CD4-positive, alpha-beta T cell treated with Interleukin-15 for 1 hour (primary cell): Measurements from ENCODE around the gene PPP1R1A.
A peak's percentile ranks its signal among the peaks of the same experiment; 100 is the strongest.

ENCODE experiments used
- DNase-seq: peaks from one replicate; pipeline ENCODE4 v3.0.0-alpha.2; 2020

PPP1R1A gene

GRCh38 chr12:54569995-54570528 lies 18.4 kb downstream of the PPP1R1A start:
- no peak for DNase-seq

GRCh38 chr12:54569072-54569471 lies 19.4 kb downstream of the PPP1R1A start:
- no peak for DNase-seq

GRCh38 chr12:54566792-54567191 lies 21.7 kb downstream of the PPP1R1A start:
- DNase-seq, result no peak

GRCh38 chr12:54565986-54566544 lies 22.4 kb downstream of the PPP1R1A start:
- no peak for DNase-seq

- no peak for DNase-seq
Measured at GRCh38 chr12:54565310-54565985, 23.0 kb downstream of the PPP1R1A start.

GRCh38 chr12:54564768-54565167 lies 23.7 kb downstream of the PPP1R1A start:
- DNase-seq, result no peak

- no peak for DNase-seq
Measured at GRCh38 chr12:54563787-54564186, 24.7 kb downstream of the PPP1R1A start.

GRCh38 chr12:54562750-54563356 lies 25.6 kb downstream of the PPP1R1A start:
- no peak for DNase-seq

GRCh38 chr12:54561164-54561563 lies 27.3 kb downstream of the PPP1R1A start:
- DNase-seq, result no peak

- peak; percentile 92 for DNase-seq
Measured at GRCh38 chr12:54560374-54560858, 28.0 kb downstream of the PPP1R1A start.

- DNase-seq, result no peak
Measured at GRCh38 chr12:54558759-54559158, 29.7 kb downstream of the PPP1R1A start.

GRCh38 chr12:54558311-54558710 lies 30.1 kb downstream of the PPP1R1A start:
- DNase-seq, result no peak

GRCh38 chr12:54555670-54556257 lies 32.7 kb downstream of the PPP1R1A start:
- DNase-seq, result no peak

- no peak for DNase-seq
Measured at GRCh38 chr12:54549774-54550451, 38.5 kb downstream of the PPP1R1A start.

GRCh38 chr12:54546511-54546910 lies 41.9 kb downstream of the PPP1R1A start:
- no peak for DNase-seq

GRCh38 chr12:54544743-54545142 lies 43.7 kb downstream of the PPP1R1A start:
- no peak for DNase-seq

- no peak for DNase-seq
Measured at GRCh38 chr12:54543526-54543925, 44.9 kb downstream of the PPP1R1A start.

GRCh38 chr12:54541751-54542290 lies 46.6 kb downstream of the PPP1R1A start:
- no peak for DNase-seq

GRCh38 chr12:54538136-54538700 lies 50.2 kb downstream of the PPP1R1A start:
- no peak for DNase-seq

GRCh38 chr12:54535474-54535873 lies 53.0 kb downstream of the PPP1R1A start:
- DNase-seq, result no peak

GRCh38 chr12:54529581-54529980 lies 58.9 kb downstream of the PPP1R1A start:
- DNase-seq, result no peak
